DND-41 (cell line): ENCODE data around the gene ZDHHC17.

ENCODE experiments used
- ATAC-seq: fragments of 200-7000 bp; cut with Tn5 transposase; 3 replicates; pipeline ENCODE4 v1.9.1; 2021; ENCODE audit warnings: low read depth; ENCODE audit not compliant: insufficient read depth
- DNase-seq: peaks from one replicate; pipeline ENCODE4 v3.0.0-alpha.2; 2020
- H2AFZ ChIP-seq: 2 replicates; pipeline ENCODE4 v1.6.0; 2012; ENCODE audit warnings: low read depth, low read length
- H3K27ac ChIP-seq: 2 replicates; pipeline ENCODE4 v1.5.1; 2012; ENCODE audit warnings: low read length, inconsistent platforms
- H3K27me3 ChIP-seq: fragments of 200-600 bp; sonication (generic); 2 replicates; pipeline ENCODE4 v1.6.0; 2012; ENCODE audit warnings: low read length, mild to moderate bottlenecking, inconsistent platforms; ENCODE audit not compliant: insufficient read depth, poor library complexity
- H3K36me3 ChIP-seq: 2 replicates; pipeline ENCODE4 v1.5.1; 2012; ENCODE audit warnings: low read length, inconsistent platforms; ENCODE audit not compliant: insufficient read depth
- H3K4me1 ChIP-seq: 2 replicates; pipeline ENCODE4 v1.5.1; 2012; ENCODE audit warnings: mild to moderate bottlenecking, low read length; ENCODE audit not compliant: insufficient read depth
- H3K4me2 ChIP-seq: 2 replicates; pipeline ENCODE4 v1.6.0; 2012; ENCODE audit warnings: mild to moderate bottlenecking, moderate library complexity, low read length, inconsistent platforms; ENCODE audit not compliant: insufficient read depth
- H3K4me3 ChIP-seq, 2 experiments: fragments of 200-600 bp in 1 of 2; shearing (Covaris generic) in 1 of 2; 2 replicates each; pipeline ENCODE4 v1.5.1; 2012 to 2016; ENCODE audit warnings: inconsistent platforms in 2 of 2, low read length in 2 of 2, mild to moderate bottlenecking in 2 of 2, low read depth in 1 of 2, moderate library complexity in 1 of 2
- H3K79me2 ChIP-seq: 2 replicates; pipeline ENCODE4 v1.6.0; 2012; ENCODE audit warnings: low read length, inconsistent platforms; ENCODE audit not compliant: insufficient read depth
- H3K9ac ChIP-seq: 2 replicates; pipeline ENCODE4 v1.6.0; 2012; ENCODE audit warnings: low read depth, mild to moderate bottlenecking, inconsistent platforms, low read length, moderate library complexity
- H3K9me3 ChIP-seq: 2 replicates; pipeline ENCODE4 v1.5.1; 2012; ENCODE audit warnings: low read length, moderate library complexity, mild to moderate bottlenecking, inconsistent platforms; ENCODE audit not compliant: insufficient read depth, severe bottlenecking
- H4K20me1 ChIP-seq: 2 replicates; pipeline ENCODE4 v1.6.0; 2012; ENCODE audit warnings: low read length; ENCODE audit not compliant: insufficient read depth
- EZH2 ChIP-seq: IDR thresholded peaks from 3 replicates; pipeline ENCODE4 v1.6.1; 2012; ENCODE audit warnings: borderline replicate concordance, low read depth, mild to moderate bottlenecking, moderate library complexity, low read length, inconsistent platforms; ENCODE audit not compliant: severe bottlenecking
- TF ChIP-seq, protein P1 (sequence below): IDR thresholded peaks from 2 replicates; pipeline ENCODE4 v1.5.1; 2012; ENCODE audit warnings: borderline replicate concordance, low read length, moderate library complexity, mild to moderate bottlenecking; ENCODE audit not compliant: poor library complexity, severe bottlenecking; ENCODE audit errors: extremely low read depth

ZDHHC17 gene

DNA sequence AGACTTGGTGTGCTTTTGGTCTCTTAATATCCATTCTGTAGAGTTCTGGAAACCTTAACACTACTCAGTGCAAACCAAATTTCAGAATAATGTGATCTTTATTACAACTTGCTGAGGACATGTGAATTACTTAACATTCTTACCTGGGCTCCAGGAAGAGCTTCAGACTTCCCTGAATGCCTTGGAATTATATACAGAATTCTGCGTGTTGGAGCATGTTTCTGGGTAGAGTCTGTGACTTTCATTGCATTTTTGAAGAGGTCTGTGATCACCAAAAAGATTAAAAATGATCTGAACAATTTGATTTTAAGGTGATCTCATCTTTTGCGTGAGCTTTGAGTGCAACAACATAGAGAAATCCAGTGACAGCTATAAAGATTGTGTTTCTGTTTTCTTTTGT, 35.4 kb downstream of the ZDHHC17 start:
- no peaks in the 10 kb centered on the region for H4K20me1 ChIP-seq
- ATAC-seq: no peak
- TF ChIP-seq, protein P1, sequence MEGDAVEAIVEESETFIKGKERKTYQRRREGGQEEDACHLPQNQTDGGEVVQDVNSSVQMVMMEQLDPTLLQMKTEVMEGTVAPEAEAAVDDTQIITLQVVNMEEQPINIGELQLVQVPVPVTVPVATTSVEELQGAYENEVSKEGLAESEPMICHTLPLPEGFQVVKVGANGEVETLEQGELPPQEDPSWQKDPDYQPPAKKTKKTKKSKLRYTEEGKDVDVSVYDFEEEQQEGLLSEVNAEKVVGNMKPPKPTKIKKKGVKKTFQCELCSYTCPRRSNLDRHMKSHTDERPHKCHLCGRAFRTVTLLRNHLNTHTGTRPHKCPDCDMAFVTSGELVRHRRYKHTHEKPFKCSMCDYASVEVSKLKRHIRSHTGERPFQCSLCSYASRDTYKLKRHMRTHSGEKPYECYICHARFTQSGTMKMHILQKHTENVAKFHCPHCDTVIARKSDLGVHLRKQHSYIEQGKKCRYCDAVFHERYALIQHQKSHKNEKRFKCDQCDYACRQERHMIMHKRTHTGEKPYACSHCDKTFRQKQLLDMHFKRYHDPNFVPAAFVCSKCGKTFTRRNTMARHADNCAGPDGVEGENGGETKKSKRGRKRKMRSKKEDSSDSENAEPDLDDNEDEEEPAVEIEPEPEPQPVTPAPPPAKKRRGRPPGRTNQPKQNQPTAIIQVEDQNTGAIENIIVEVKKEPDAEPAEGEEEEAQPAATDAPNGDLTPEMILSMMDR: no peak
- TF ChIP-seq EZH2: no peak
- H3K27me3 ChIP-seq: no peaks in the 10 kb centered on the region
- H3K9ac ChIP-seq: no peak overlapping the region
- H3K79me2 ChIP-seq: peaks cover 41% of the 10 kb centered on the region
- H3K4me1 ChIP-seq: no peaks in the 10 kb centered on the region
- H3K27ac ChIP-seq: no peak overlapping the region
- H3K4me3 ChIP-seq: no peak overlapping the region
- no peak overlapping the region for H3K4me2 ChIP-seq
- peaks cover 20% of the 10 kb centered on the region; the same call in 1 of the 2 replicates for H3K36me3 ChIP-seq
- no peak overlapping the region for H2AFZ ChIP-seq
- peaks cover 11% of the 10 kb centered on the region for H3K9me3 ChIP-seq
- DNase-seq: no peak

DNA sequence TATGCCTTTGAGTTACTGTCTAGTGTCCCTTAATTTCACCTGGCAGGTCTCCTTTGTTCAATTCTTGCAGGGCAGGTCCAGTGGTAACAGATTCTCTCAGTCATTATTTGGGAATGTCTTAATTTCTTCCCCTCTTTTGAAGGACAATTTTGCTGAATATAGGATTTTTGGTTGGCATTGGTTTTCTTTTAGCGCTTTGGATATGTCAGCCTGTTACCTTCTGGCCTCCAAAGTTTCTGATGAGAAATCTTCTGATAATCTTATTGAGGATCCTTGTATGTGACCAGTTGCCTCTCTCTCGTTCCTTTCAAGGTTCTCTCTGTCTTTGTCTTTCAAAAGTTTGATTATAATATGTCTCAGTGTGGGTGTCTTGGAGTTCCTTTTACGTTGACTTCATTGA, 38.1 kb downstream of the ZDHHC17 start:
- peaks cover 36% of the 10 kb centered on the region for H3K36me3 ChIP-seq
- no peak overlapping the region for H3K27ac ChIP-seq
- H4K20me1 ChIP-seq: no peaks in the 10 kb centered on the region
- H3K9ac ChIP-seq: no peak overlapping the region
- H3K9me3 ChIP-seq: peaks cover 11% of the 10 kb centered on the region
- H2AFZ ChIP-seq: no peak overlapping the region
- ATAC-seq (no peak), DNase-seq (no peak)
- no peak overlapping the region for H3K4me3 ChIP-seq
- no peak for TF ChIP-seq EZH2
- TF ChIP-seq, protein P1: no peak
- no peaks in the 10 kb centered on the region for H3K27me3 ChIP-seq
- no peak overlapping the region for H3K4me2 ChIP-seq
- no peaks in the 10 kb centered on the region for H3K4me1 ChIP-seq
- peaks cover 19% of the 10 kb centered on the region; the same call in 1 of the 2 replicates for H3K79me2 ChIP-seq

DNA sequence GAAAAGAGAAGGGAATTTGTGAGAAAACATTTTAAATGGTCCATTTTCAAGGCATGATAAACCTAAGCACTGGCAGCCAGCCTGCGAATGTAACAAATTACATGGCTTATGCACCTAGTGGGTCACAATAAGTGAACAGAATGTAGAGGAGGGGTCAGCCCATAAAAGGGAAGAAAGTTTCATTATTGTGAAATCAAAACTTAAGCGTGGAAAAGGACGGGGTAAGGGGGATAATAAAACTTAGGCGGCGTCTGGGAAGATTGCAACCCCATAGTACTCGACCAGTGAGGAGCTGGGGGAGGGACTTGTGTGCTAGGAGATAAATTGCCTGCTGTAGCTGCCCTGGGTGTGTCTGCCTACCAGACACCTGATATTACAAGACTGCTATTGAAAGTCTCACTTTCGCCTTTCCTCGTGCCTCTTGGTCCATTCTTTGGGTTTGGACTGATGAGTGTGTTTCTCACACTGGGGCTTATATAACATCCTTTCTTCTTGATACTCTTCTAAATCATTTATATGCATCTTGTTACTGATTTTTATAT, 40.6 kb downstream of the ZDHHC17 start:
- peaks cover 11% of the 10 kb centered on the region for H3K9me3 ChIP-seq
- DNase-seq (no peak), ATAC-seq (no peak)
- no peak overlapping the region for H3K27ac ChIP-seq
- no peaks in the 10 kb centered on the region for H4K20me1 ChIP-seq
- H2AFZ ChIP-seq: no peak overlapping the region
- no peaks in the 10 kb centered on the region for H3K4me1 ChIP-seq
- H3K4me3 ChIP-seq: no peak overlapping the region
- H3K36me3 ChIP-seq: peaks cover 36% of the 10 kb centered on the region
- no peak overlapping the region for H3K4me2 ChIP-seq
- TF ChIP-seq EZH2: no peak
- TF ChIP-seq, protein P1: no peak
- H3K9ac ChIP-seq: no peak overlapping the region
- H3K27me3 ChIP-seq: no peaks in the 10 kb centered on the region
- peaks cover 15% of the 10 kb centered on the region; the same call in 1 of the 2 replicates for H3K79me2 ChIP-seq
